ENCODE data around the gene KRT27.
"Not testable (repeated sequence)": the region's sequence is repeated elsewhere in the genome, so short reads cannot be mapped to it uniquely, and the experiment has no call there.

Gene KRT27

DNA sequence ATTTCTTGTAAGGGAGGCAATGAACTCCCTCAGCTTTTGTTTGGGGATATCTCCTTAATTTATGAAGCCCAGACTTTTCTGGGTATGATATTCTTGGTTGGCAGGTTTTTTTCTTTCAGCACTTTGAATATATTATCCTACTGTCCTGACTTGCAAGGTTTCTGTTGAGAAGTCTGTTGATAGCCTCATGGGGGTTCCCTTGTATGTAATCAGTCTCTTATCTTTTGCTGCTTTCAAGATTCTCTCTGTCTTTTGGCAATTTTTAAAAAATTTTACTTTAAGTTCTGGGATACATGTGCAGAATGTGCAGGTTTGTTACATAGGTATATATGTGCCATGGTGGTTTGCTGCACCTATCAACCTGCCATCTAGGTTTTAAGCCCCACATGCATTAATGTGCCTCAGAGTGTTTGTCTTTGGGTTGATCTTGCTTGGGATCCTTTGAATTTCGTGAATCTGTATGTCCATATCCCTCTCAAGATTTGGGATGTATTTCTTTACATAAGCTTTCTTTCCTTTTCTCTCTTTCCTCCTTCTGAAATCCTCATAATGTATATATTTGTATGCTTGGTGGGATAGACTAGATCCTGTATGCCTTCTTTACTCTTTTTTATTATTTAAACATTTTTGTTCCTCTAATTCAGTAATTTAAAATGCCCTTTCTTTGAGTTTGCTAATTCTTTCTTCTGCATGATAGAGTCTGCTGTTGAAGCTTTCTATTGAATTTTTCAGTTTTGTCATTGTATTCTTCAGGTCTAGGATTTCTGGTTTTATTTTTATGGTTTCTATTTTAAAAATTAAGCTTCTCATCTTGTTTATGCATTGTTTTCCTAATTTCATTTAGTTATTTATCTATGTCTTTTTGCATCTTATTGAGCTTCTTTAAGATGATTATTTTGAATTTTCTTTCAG lies 22.0 kb downstream of the KRT27 start:
- DNase-seq (ENCODE audit: insufficient read length, low spot score): no peak
- FAIRE-seq: no peak

DNA sequence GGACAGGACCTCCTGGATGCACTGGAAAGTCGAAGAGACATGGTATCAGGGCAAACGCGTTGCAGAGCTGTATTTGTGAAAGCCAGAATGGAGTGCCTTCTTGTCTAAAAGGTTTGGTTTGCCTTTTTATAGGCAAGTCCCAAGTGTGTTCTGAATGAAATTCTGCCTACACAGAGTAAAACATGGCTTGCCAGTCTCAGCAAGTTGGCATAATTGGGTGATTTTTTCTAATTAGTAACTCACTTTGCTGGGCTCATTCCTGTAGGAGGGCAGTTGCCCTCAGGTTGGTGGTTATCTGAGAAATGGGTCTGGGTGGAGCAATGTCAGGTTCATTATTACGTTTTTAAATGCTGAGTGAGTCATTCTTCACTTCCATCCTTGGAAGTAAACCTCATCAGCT lies 27.1 kb downstream of the KRT27 start, which contains the start of gene KRT25:
TSS of gene KRT25 (minus strand) at position 101 of the 400 bp plus-strand sequence. CDS start at position 41, 60 bp downstream.
- FAIRE-seq (no peak), DNase-seq (ENCODE audit: insufficient read length, low spot score) (no peak)

DNA sequence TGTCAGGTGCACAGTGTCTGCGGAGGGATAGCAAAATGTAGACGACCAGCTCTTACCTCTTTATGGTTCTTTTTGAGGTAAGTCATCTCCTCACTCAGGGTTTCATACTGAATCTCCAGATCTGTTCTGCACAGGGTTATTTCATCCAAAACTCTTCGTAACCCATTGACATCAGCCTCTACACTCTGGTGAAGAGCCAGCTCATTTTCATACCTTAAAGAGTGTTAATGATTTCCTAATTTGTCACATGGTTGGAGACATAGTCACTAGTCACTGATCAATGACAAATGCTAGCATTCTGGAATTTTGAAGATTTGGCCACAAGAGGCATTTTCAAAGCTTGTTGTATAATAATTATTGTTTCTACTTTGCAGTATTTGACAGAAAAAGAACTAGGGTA lies 28.5 kb downstream of the KRT27 start:
- no peak for FAIRE-seq
- DNase-seq (ENCODE audit: insufficient read length, low spot score): no peak

DNA sequence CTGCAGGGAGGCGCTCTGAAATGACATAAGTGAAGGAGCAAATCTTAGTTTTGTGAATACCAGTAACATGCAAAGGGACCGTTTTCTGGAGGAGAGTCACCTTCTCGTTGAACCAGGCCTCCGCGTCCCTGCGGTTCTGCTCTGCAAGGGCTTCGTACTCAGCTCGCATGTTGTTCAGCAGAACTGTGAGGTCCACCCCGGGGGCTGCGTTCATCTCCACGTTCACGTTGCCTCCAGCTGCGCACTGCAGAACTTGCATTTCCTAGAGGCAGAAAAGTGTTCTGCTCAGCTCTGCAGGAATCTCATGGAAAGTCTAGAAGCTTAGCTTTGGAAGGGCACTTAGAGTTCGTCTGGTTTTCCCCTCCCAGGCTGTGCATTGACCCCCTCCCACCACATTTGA lies 31.3 kb downstream of the KRT27 start:
- FAIRE-seq (no peak), DNase-seq (ENCODE audit: insufficient read length, low spot score) (no peak)

DNA sequence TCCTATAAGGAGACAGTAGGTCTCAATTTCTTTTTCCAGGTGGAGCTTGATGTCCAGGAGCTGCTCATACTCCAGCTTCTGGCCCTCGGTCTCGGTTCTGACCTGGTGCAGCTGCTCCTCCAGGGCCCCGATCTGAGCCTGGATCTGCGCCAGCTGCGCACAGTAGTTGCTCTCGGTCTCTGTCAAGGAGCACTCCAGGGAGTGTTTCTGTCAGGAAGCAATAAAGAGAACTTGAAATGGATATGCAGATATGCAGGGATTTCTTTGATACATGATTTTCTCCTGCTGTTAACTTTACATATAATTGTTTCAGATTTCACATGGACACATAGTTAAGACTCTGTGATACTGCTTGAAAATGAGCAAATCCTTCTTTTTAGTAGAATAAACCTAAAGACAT lies 32.0 kb downstream of the KRT27 start:
- no peak for FAIRE-seq
- DNase-seq (ENCODE audit: insufficient read length, low spot score): no peak

DNA sequence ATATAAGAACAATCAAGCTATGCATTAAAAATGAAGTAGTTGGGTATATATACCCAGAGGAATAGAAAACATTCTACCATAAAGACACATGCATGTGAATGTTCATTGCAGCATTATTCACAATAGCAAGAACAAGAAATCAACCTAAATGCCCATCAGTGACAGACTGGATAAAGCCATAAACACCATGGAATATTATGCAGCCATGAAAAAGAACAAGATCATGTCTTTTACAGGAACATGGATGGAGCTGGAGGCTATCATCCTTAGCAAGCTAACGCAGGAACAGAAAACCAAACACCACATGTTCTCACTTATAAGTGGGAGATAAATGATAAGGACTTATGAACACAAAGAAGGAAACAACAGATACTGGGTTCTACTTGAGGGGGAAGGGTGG lies 33.7 kb downstream of the KRT27 start:
- FAIRE-seq; DNase-seq (ENCODE audit: insufficient read length, low spot score): not testable (repeated sequence)

DNA sequence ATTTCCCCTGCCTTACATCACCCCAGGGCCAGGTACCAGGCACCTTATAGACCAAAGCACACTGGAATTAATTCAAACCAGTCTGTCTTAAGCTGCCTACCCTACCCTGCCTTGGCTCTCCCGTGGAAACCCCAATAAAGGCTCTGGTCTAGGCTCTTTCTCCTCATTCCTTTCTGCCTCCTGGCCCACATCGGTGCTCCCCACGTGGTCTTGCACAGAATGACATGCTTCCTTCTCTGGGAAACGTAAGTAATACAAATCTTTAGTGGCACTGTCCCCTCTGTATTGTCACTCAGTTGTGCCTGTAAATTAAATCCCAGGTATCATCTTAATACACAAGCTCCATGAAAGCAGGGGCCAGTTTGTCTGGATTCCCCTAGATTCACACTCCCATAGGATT lies 43.8 kb downstream of the KRT27 start:
- FAIRE-seq (no peak), DNase-seq (ENCODE audit: insufficient read length, low spot score) (no peak)

DNA sequence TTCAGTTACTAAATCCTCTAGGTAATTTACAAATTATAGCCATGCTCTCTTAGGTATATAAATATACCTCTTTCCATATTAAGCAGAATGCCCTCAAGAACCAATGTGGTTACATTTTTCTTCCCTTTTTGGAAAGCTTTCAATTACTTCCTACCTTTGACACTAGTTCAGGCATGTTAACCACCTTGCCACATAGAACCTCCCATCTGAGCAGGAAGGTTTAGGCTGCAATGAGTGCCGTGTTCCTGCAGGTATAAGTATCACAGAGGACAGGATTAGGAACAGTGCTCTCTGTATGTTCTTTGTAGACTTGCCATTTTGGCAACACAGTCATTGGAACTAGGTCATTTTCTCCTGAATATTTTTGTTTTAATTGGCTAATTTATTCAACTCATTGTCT lies 47.3 kb downstream of the KRT27 start:
- DNase-seq (ENCODE audit: insufficient read length, low spot score): no peak
- FAIRE-seq: no peak

DNA sequence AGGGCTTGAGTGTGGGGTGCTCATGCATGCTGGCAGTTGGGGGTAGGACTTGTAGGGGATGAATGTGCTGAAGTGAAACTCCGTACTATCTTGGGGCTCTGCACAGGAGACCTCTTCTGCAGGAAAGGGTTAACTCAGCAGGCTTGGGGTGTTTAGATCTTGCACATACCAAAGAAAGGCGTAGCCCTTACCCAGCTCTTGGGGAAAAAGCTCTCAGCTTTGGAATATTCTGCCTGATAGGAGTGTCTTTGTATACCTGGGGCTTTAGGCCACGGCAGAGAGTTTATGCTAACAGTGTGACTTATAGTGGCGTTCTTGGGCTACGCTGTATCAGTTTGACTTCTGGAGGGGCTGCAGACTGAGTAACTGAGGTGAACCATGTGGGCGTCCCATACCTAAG lies 48.3 kb downstream of the KRT27 start:
- FAIRE-seq: no peak
- no peak for DNase-seq (ENCODE audit: insufficient read length, low spot score)

DNA sequence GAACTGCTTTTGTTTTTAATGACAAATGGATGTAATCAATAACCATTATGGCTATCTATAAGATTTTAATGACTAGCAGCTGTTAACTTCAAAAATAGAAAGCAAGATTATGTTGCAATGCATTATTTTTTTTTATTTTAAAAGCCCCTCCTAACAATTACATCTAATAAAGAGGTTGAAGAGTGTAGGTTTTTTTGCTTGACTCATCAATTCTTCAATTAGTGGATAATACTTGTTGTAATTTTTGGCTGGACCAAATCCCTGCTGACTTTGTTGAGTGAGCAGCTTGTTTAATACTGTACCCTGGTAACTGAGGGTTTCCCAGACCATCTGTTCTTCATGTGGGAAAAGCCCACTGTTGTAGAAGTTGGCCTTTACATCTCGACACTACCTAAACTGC lies 51.4 kb downstream of the KRT27 start:
- FAIRE-seq: peak; percentile 31
- DNase-seq (ENCODE audit: insufficient read length, low spot score): no peak

DNA sequence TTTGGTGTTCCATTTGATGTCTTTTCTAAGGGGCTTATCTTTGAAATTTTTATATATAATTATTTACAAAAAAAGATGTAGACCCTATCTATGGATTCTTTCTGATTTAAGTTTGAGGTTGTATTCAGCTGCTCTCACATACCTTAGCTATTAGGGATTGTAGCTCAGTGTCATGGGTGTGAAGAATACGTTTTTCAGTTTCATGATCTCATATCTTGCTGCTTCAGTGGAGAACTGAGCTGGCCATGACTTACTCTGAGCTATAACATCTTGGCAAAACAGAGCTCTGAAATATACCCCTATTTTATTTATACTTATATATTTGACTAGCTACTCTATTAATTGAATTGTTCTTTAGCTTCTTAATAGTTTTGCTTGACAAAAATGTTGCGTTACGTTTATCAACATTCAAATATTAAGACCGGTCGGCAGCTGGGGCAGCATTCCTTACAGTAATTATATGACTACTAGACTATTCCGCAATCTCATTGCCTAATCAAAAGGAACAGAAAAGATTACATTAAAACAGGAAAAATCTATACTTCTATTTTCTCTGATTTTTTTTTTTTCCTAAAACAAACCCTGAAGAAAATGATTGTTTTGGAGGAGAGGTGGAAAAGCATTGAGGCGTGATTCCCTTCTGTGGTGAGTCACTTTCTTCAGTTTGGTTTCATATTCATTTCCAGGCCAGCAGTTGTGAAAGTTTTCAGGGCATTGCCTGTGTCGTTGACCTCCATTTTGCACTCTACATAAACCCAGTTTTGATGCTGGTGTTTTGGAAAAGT lies 54.7 kb downstream of the KRT27 start:
- no peak for FAIRE-seq
- DNase-seq (ENCODE audit: insufficient read length, low spot score): no peak

DNA sequence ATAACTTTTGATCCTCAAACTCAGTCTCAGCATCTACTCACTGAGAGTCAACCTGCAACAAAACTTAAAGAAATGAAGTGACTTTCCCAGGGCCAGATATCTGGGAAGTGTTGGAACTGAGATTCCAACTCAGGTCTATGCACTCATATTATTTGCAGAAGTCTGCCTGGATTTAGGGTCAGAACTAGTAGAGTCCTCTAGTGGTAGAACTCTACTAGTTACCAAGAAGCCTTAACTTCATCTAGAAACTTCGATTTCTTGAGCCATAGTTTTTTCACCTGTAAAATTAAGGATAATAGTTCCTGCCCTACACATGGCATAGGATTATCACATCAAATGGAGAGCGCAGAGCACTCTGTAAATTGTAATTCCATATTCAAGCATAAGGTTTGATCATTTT lies 55.4 kb downstream of the KRT27 start:
- FAIRE-seq (no peak), DNase-seq (ENCODE audit: insufficient read length, low spot score) (no peak)

Data from HTR-8/SVneo (cell line).